Choroid plexus epithelial cell (primary cell): ENCODE data around the gene CERK.

Experiments
- DNase-seq: peaks from one replicate; pipeline ENCODE4 v3.0.0-alpha.2; 2010; ENCODE audit warnings: low read depth
- H3K4me3 ChIP-seq: 2 replicates; pipeline ENCODE4 v1.5.1; 2011; ENCODE audit warnings: low read depth, mild to moderate bottlenecking, control low read depth, low read length, moderate library complexity
- TF ChIP-seq, protein P1 (sequence below): conservative IDR thresholded peaks from 2 replicates; pipeline ENCODE4 v1.5.1; 2011; ENCODE audit warnings: low read depth, mild to moderate bottlenecking, control low read depth, inconsistent platforms, low read length, moderate library complexity

Gene CERK

DNA sequence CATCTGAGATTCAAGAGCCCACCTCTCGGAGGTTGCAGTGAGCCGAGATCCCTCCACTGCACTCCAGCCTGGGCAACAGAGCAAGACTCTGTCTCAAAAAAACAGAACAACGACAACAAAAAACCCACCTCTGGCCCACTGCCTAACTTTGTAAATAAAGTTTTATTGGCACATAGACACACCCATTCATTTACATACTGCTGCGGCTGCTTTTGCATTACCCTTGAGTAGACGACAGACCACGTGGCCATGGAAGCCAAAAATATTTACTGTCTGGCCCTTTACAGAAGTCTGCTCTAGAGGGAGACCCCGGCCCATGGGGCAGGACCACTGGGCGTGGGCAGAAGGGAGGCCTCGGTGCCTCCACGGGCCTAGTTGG lies 70.8 kb downstream of the CERK start:
- no peak overlapping the region for H3K4me3 ChIP-seq
- DNase-seq: no peak
- TF ChIP-seq, protein P1, sequence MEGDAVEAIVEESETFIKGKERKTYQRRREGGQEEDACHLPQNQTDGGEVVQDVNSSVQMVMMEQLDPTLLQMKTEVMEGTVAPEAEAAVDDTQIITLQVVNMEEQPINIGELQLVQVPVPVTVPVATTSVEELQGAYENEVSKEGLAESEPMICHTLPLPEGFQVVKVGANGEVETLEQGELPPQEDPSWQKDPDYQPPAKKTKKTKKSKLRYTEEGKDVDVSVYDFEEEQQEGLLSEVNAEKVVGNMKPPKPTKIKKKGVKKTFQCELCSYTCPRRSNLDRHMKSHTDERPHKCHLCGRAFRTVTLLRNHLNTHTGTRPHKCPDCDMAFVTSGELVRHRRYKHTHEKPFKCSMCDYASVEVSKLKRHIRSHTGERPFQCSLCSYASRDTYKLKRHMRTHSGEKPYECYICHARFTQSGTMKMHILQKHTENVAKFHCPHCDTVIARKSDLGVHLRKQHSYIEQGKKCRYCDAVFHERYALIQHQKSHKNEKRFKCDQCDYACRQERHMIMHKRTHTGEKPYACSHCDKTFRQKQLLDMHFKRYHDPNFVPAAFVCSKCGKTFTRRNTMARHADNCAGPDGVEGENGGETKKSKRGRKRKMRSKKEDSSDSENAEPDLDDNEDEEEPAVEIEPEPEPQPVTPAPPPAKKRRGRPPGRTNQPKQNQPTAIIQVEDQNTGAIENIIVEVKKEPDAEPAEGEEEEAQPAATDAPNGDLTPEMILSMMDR: no peak

DNA sequence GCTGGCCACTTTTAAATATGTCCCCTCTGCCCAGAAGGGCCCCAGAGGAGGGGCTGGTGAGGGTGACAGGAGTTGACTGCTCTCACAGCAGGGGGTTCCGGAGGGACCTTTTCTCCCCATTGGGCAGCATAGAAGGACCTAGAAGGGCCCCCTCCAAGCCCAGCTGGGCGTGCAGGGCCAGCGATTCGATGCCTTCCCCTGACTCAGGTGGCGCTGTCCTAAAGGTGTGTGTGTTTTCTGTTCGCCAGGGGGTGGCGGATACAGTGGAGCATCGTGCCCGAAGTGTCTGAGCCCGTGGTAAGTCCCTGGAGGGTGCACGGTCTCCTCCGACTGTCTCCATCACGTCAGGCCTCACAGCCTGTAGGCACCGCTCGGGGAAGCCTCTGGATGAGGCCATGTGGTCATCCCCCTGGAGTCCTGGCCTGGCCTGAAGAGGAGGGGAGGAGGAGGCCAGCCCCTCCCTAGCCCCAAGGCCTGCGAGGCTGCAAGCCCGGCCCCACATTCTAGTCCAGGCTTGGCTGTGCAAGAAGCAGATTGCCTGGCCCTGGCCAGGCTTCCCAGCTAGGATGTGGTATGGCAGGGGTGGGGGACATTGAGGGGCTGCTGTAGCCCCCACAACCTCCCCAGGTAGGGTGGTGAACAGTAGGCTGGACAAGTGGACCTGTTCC lies 71.3 kb downstream of the CERK start:
- no peak for DNase-seq
- H3K4me3 ChIP-seq: no peak overlapping the region
- TF ChIP-seq, protein P1: no peak

DNA sequence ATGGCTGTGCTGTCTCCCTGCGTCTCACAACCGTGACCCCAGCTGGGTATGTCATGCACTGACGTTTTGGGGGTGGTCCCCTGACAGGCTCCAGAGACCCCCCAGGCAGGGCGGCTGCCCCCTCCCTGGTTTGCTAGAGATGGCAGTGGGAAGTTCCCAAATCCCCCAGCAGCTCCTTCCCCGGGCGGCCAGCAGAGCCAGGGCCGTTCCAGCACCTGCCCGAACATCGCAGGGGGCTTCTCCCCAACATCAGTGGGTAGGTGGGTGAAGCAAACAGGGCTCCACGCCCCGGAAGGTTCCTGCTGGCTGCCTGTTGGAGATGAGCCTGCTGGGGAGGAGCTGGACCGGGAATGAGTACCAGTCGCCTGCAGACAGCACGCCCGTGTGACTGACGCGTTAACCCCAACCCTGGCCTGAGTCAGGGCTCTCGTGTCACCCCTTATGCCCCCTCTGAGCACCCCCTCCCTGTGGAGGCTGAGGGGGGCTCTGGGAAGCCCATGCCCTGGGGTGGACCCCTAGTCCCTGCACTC lies 72.2 kb downstream of the CERK start:
- TF ChIP-seq, protein P1: no peak
- DNase-seq: no peak
- no peak overlapping the region for H3K4me3 ChIP-seq

DNA sequence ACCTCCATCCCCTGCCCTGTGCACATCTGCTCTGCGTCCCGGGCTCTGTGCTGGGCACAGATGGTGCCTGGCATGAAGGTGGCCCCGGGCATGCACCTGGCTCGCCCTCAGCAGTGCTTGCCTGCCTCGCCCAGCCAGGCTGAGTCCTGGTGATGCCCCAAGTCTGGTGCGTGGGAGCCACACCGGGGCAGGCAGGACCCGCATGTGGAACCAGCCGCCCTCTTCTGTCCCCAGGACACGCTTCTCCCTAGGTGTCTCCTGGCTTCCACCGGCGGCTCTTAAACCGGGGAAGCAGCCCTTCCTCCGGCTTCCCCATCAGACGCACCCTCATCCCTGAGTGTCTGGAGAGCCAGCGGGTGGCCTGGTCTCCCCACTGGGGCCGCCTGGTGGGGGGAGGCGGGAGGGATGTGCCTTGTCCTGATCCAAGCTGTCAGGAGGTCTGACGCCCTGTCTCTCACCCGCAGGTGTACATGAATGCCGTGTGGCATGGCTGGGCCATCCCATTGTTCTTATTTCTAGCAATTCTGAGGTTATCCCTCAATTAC lies 72.8 kb downstream of the CERK start:
- no peak overlapping the region for H3K4me3 ChIP-seq
- TF ChIP-seq, protein P1: no peak
- DNase-seq: no peak

DNA sequence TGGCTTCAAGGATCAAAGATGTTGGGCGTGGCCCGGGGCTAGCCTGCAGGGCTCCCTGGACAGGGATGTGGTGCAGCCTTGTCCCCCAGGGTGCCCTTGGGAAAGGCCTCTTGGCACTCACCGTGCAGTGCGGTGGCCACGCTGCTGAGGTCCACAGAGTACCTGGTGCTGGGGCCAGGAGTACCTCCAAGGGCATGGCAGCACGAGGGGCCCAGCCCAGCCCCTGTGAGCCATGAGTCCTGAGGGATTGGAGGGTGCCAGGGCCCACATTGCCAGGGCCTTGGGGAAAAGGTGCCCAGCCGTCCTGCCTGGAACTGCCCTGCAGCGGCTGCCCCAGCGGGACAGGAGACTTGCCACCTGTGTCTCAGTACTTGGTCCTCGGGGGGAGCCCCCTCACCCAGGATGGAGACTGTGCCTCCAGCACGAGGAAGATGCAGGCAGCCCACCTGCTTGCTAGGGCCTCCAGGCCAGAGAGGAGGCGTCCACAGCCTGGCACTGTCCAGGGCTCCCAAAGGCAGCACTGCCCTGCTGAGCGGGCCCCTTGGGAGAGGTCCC lies 73.7 kb downstream of the CERK start:
- DNase-seq: no peak
- TF ChIP-seq, protein P1: no peak
- H3K4me3 ChIP-seq: no peak overlapping the region

DNA sequence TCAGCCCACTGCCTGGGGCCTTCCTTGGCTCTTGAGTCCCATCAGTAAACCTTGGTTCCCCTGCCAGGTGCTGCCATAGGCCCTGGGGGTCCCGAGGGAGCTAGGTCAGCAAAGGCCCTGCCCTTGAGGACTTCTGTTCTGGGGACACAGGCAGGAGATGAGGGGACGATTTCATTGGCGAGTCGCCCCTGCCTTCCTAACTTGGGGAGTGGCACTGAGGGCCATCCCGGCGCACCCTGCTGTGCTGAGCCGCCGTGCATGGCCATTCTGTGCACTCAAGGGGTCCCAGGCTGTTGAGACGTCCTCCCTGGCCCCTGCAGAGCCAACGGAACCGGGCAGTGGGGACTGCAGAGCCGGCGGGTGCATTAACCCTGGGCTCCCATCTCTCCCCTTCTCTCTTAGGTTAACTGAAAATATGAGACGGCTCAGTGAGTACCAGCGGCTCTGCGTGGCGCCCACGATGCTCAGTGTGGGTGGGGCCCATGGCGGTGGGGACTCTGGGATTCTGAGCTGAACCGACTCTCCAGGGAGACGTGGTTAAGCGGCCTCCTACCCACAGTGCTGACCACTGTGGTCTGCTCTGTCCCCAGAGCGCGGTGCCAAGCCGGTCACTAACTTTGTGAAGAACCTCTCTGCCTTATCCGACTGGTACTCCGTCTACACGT lies 74.5 kb downstream of the CERK start:
- TF ChIP-seq, protein P1: no peak
- H3K4me3 ChIP-seq: no peak overlapping the region
- DNase-seq: no peak
